GM12891 (cell line): Measurements from ENCODE around the gene PDE6C.

Source experiments
- POLR2A ChIP-seq: IDR thresholded peaks from 2 replicates; pipeline ENCODE4 v1.6.1; 2011; ENCODE audit warnings: low read depth, low read length, control low read depth
- POLR2AphosphoS5 ChIP-seq: IDR thresholded peaks from 2 replicates; pipeline ENCODE4 v1.6.1; 2011; ENCODE audit warnings: low read depth, low read length, control low read depth
- POU2F2 ChIP-seq: IDR thresholded peaks from 2 replicates; pipeline ENCODE4 v1.6.1; 2011; ENCODE audit warnings: low read depth, mild to moderate bottlenecking, control low read depth, low read length, moderate library complexity
- SPI1 ChIP-seq: IDR thresholded peaks from 2 replicates; pipeline ENCODE4 v1.6.1; 2011; ENCODE audit warnings: low read depth, low read length, control low read depth
- TAF1 ChIP-seq: IDR thresholded peaks from 2 replicates; pipeline ENCODE4 v1.6.1; 2011; ENCODE audit warnings: low read depth, low read length, control low read depth

GRCh38 chr10:93701866-93702209, 89.5 kb downstream of the PDE6C start:
- TF ChIP-seq POLR2A (no peak), TAF1 (no peak), POLR2AphosphoS5 (no peak), SPI1 (no peak), POU2F2 (no peak)
